GM21367 (cell line): Measurements from ENCODE around the gene ASB17.
"Not testable (repeated sequence)": the region's sequence is repeated elsewhere in the genome, so short reads cannot be mapped to it uniquely, and the experiment has no call there.

Experiments used
- ATAC-seq: cut with Tn5 transposase; IDR thresholded peaks from one replicate; pipeline ENCODE4 v1.9.1; 2021; ENCODE audit not compliant: unreplicated experiment

Gene ASB17

GRCh38 chr1:75932304-75932703, at the start of gene ASB17:
Gene ASB17, minus strand, starts transcription at chr1:75932404. Its CDS starts 113 bp downstream, at chr1:75932291.
- ATAC-seq, result no peak

GRCh38 chr1:75980972-75981897, 49.0 kb upstream of the ASB17 start:
- peak; percentile 54 for ATAC-seq

GRCh38 chr1:75970631-75971030, 38.4 kb upstream of the ASB17 start:
- no peak for ATAC-seq

- ATAC-seq, result no peak
Observed at GRCh38 chr1:75969550-75969949, 37.3 kb upstream of the ASB17 start.

- no peak for ATAC-seq
Observed at GRCh38 chr1:75967719-75968118, 35.5 kb upstream of the ASB17 start.

GRCh38 chr1:75964760-75965408, 32.7 kb upstream of the ASB17 start:
- ATAC-seq, result no peak

GRCh38 chr1:75964110-75964759, 32.0 kb upstream of the ASB17 start:
- not testable (repeated sequence) for ATAC-seq

- no peak for ATAC-seq
Observed at GRCh38 chr1:75954586-75954985, 22.4 kb upstream of the ASB17 start.

GRCh38 chr1:75953461-75953860, 21.3 kb upstream of the ASB17 start:
- ATAC-seq, result no peak

- no peak for ATAC-seq
Observed at GRCh38 chr1:75952016-75952415, 19.8 kb upstream of the ASB17 start.

- ATAC-seq, result no peak
Observed at GRCh38 chr1:75950176-75950575, 18.0 kb upstream of the ASB17 start.

- ATAC-seq, result not testable (repeated sequence)
Observed at GRCh38 chr1:75943037-75943436, 10.8 kb upstream of the ASB17 start.

GRCh38 chr1:75937034-75937433, 4.8 kb upstream of the ASB17 start:
- no peak for ATAC-seq

GRCh38 chr1:75922698-75923097, 9.5 kb downstream of the ASB17 start:
- no peak for ATAC-seq

- no peak for ATAC-seq
Observed at GRCh38 chr1:75916834-75917233, 15.4 kb downstream of the ASB17 start.

GRCh38 chr1:75908717-75909152, 23.5 kb downstream of the ASB17 start:
- ATAC-seq, result peak; percentile 70

GRCh38 chr1:75901371-75901770, 30.8 kb downstream of the ASB17 start:
- no peak for ATAC-seq

GRCh38 chr1:75884437-75884836, 47.8 kb downstream of the ASB17 start:
- no peak for ATAC-seq

GRCh38 chr1:75879985-75880384, 52.2 kb downstream of the ASB17 start:
- ATAC-seq, result no peak

GRCh38 chr1:75870951-75871350, 61.3 kb downstream of the ASB17 start:
- no peak for ATAC-seq
